HepG2 (cell line): ENCODE data around the gene DHX16. TPM values are rescaled to one million over a fixed set of nuclear protein-coding genes. Genes with fewer than 3 reads are reported as not detected.

Source experiments
- GABPB1 ChIP-seq: IDR thresholded peaks from 2 replicates; pipeline ENCODE4 v1.6.1; 2016; ENCODE audit warnings: mild to moderate bottlenecking, missing genetic modification reagents, moderate library complexity, missing compliant biosample characterization
- HIC2 ChIP-seq: sonication (generic); formaldehyde crosslinking; IDR thresholded peaks from 2 replicates; pipeline ENCODE4 v1.9.0; 2022; ENCODE audit warnings: low read depth, missing genetic modification reagents
- PAF1 ChIP-seq: IDR thresholded peaks from 2 replicates; pipeline ENCODE4 v1.6.1; 2016; ENCODE audit warnings: missing genetic modification reagents, missing compliant biosample characterization
- PAX8 ChIP-seq: sonication (generic); formaldehyde crosslinking; IDR thresholded peaks from 2 replicates; pipeline ENCODE4 v1.8.0; 2022; ENCODE audit warnings: mild to moderate bottlenecking, missing genetic modification reagents, borderline replicate concordance
- PHF8 ChIP-seq: sonication (generic); formaldehyde crosslinking; IDR thresholded peaks from 2 replicates; pipeline ENCODE4 v1.5.0; 2020; ENCODE audit warnings: missing genetic modification reagents
- RFX3 ChIP-seq: IDR thresholded peaks from 2 replicates; pipeline ENCODE4 v1.6.1; 2016; ENCODE audit warnings: missing biosample characterization, missing genetic modification reagents
- SOX6 ChIP-seq, 2 experiments: fragments of 450-650 bp in 1 of 2; sonication (generic) in 1 of 2; formaldehyde crosslinking in 1 of 2; IDR thresholded peaks; 2 replicates each; pipeline versions ENCODE4 v1.4.0 to v1.6.1; 2017 to 2020; ENCODE audit warnings: antibody characterized with exemption in 1 of 2, mild to moderate bottlenecking in 1 of 2, missing genetic modification reagents in 1 of 2
- ZNF20 ChIP-seq: sonication (generic); formaldehyde crosslinking; IDR thresholded peaks from 2 replicates; pipeline ENCODE4 v1.4.0; 2020; ENCODE audit warnings: mild to moderate bottlenecking, moderate library complexity, missing genetic modification reagents
- ZNF646 ChIP-seq: sonication (generic); formaldehyde crosslinking; IDR thresholded peaks from 2 replicates; pipeline ENCODE4 v1.9.0; 2021; ENCODE audit warnings: mild to moderate bottlenecking, missing genetic modification reagents
- ZNF713 ChIP-seq: sonication (generic); formaldehyde crosslinking; IDR thresholded peaks from 2 replicates; pipeline ENCODE4 v1.4.0; 2020; ENCODE audit warnings: mild to moderate bottlenecking, missing genetic modification reagents
- polyA plus RNA-seq, 8 experiments: library from polyadenylated mRNA; depleted of rRNA in 3 of 8; stranded (reverse) in 7 of 8; unstranded in 1 of 8; fragments of >200 nt; fragmentation: Illumina TruSeq in 4 of 8; extraction: Trizol in 4 of 8; gene quantifications; 2 replicates each; pipeline versions ENCODE4 v1.2.1 to v1.2.3, GENCODE V29; 2011 to 2016; ENCODE audit warnings: low read depth in 4 of 8, missing spikeins in 1 of 8, mixed read lengths in 1 of 8; ENCODE audit not compliant: insufficient read depth in 1 of 8
- total RNA-seq, 5 experiments: library from RNA; depleted of rRNA; stranded (reverse); fragments of >200 nt; fragmentation: Illumina TruSeq; extraction: Trizol; gene quantifications; 2 replicates each; pipeline ENCODE4 v1.2.3, GENCODE V29; 2016; ENCODE audit warnings: low read depth in 1 of 5

Gene DHX16
- total and polyA plus RNA-seq, 2 of the 13 experiments (the other 11 are each of a cell fraction or from before 2014, with no cell fraction given), result 57.0 to 58.5 TPM

GRCh38 chr6:30721198-30722024, 48.6 kb upstream of the DHX16 start (continued):
- TF ChIP-seq ZNF646 (CRISPR knock-in tag), result no peak
- TF ChIP-seq HIC2 (CRISPR knock-in tag), result no peak
- peak; percentile 74 for TF ChIP-seq GABPB1 (CRISPR knock-in tag)
- TF ChIP-seq SOX6 (IDR thresholded peaks at IDR 0.05), result no peak
- peak; percentile 85 for TF ChIP-seq SOX6 (CRISPR knock-in tag; IDR thresholded peaks at IDR 0.05)
- TF ChIP-seq PHF8 (CRISPR knock-in tag), result peak; percentile 40; the same call in 1 of the 2 replicates
- no peak for TF ChIP-seq ZNF713 (CRISPR knock-in tag)
- no peak for TF ChIP-seq RFX3 (CRISPR knock-in tag)
- 0 out of 2 replicates have a peak, but pooled peaks have one; percentile 22 for TF ChIP-seq PAF1
- no peak for TF ChIP-seq PAX8 (CRISPR knock-in tag)
- no peak for TF ChIP-seq ZNF20 (CRISPR knock-in tag)
